NCI-H2029 (cell line): Measurements from ENCODE around the gene NEXN.
"Not testable (repeated sequence)": the region's sequence is repeated elsewhere in the genome, so short reads cannot be mapped to it uniquely, and the experiment has no call there.

Source experiments
- DNase-seq: peaks from one replicate; lab custom pipeline; 2025; lab: John Stamatoyannopoulos, UW

Gene NEXN

GRCh38 chr1:77966291-77966690 is 77.9 kb downstream of the NEXN start:
- no peak for DNase-seq

- no peak for DNase-seq
Measured at GRCh38 chr1:77970192-77970591, 81.8 kb downstream of the NEXN start.

- DNase-seq: no peak
Measured at GRCh38 chr1:77972080-77972479, 83.7 kb downstream of the NEXN start.

- DNase-seq: no peak
Measured at GRCh38 chr1:77975386-77975785, 87.0 kb downstream of the NEXN start.

- no peak for DNase-seq
Measured at GRCh38 chr1:77975907-77976306, 87.5 kb downstream of the NEXN start.

- no peak for DNase-seq
Measured at GRCh38 chr1:77976433-77977076, 88.1 kb downstream of the NEXN start.

GRCh38 chr1:77977989-77978292 is 89.5 kb downstream of the NEXN start:
- DNase-seq: no peak

GRCh38 chr1:77978293-77978968 is 90.0 kb downstream of the NEXN start:
- DNase-seq: peak; percentile 96

- peak; percentile 99 for DNase-seq
Measured at GRCh38 chr1:77978969-77979876, 90.8 kb downstream of the NEXN start, which contains the start of gene FUBP1. FUBP1 (minus strand) TSS chr1:77979072; CDS start chr1:77979004, 68 bp downstream.

- not testable (repeated sequence) for DNase-seq
Measured at GRCh38 chr1:77983352-77983996, 95.0 kb downstream of the NEXN start.

GRCh38 chr1:77983997-77984355 is 95.6 kb downstream of the NEXN start:
- DNase-seq: no peak

- no peak for DNase-seq
Measured at GRCh38 chr1:77984629-77985028, 96.2 kb downstream of the NEXN start.

- DNase-seq: no peak
Measured at GRCh38 chr1:77986810-77987209, 98.4 kb downstream of the NEXN start.

GRCh38 chr1:77987919-77988318 is 99.5 kb downstream of the NEXN start:
- no peak for DNase-seq

- no peak for DNase-seq
Measured at GRCh38 chr1:77989744-77990143, 101.3 kb downstream of the NEXN start.

GRCh38 chr1:77990629-77991204 is 102.3 kb downstream of the NEXN start:
- DNase-seq: no peak

- DNase-seq: no peak
Measured at GRCh38 chr1:77991638-77992037, 103.2 kb downstream of the NEXN start.
